ENCODE data around the gene NCAPD3.

GRCh38 chr11:134173296-134173695, 50.5 kb downstream of the NCAPD3 start:
- TF ChIP-seq, protein P1, sequence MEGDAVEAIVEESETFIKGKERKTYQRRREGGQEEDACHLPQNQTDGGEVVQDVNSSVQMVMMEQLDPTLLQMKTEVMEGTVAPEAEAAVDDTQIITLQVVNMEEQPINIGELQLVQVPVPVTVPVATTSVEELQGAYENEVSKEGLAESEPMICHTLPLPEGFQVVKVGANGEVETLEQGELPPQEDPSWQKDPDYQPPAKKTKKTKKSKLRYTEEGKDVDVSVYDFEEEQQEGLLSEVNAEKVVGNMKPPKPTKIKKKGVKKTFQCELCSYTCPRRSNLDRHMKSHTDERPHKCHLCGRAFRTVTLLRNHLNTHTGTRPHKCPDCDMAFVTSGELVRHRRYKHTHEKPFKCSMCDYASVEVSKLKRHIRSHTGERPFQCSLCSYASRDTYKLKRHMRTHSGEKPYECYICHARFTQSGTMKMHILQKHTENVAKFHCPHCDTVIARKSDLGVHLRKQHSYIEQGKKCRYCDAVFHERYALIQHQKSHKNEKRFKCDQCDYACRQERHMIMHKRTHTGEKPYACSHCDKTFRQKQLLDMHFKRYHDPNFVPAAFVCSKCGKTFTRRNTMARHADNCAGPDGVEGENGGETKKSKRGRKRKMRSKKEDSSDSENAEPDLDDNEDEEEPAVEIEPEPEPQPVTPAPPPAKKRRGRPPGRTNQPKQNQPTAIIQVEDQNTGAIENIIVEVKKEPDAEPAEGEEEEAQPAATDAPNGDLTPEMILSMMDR (IDR thresholded peaks at IDR 0.05) = no peak
- TF ChIP-seq POLR2A (IDR thresholded peaks at IDR 0.05; ENCODE audit: low read depth) = no peak

Data from esophagus muscularis mucosa (tissue), 3 donors.